IPS-NIHi11 (cell line): ENCODE data around the gene CASKIN1.
"Not testable (repeated sequence)": the region's sequence is repeated elsewhere in the genome, so short reads cannot be mapped to it uniquely, and the experiment has no call there.

Experiments used
- DNase-seq: peaks from one replicate; pipeline ENCODE4 v3.0.0; 2012; ENCODE audit warnings: mixed read lengths, low spot score

CASKIN1 gene

GRCh38 chr16:2135770-2136490, 60.5 kb downstream of the CASKIN1 start, which contains the start of gene PKD1:
Gene PKD1 (minus strand): TSS chr16:2135898. CDS start chr16:2135689, 209 bp downstream.
- DNase-seq, result peak; percentile 17

- DNase-seq, result not testable (repeated sequence)
Observed at GRCh38 chr16:2135071-2135470, 61.3 kb downstream of the CASKIN1 start.

GRCh38 chr16:2133797-2134196, 62.6 kb downstream of the CASKIN1 start:
- DNase-seq, result not testable (repeated sequence)

GRCh38 chr16:2129890-2130447, 66.4 kb downstream of the CASKIN1 start:
- not testable (repeated sequence) for DNase-seq

- not testable (repeated sequence) for DNase-seq
Observed at GRCh38 chr16:2129251-2129650, 67.2 kb downstream of the CASKIN1 start.

- DNase-seq, result not testable (repeated sequence)
Observed at GRCh38 chr16:2127630-2128280, 68.7 kb downstream of the CASKIN1 start.
